Muscle of arm (tissue), 12 donors: ENCODE results near the gene ADORA3. TPM values are rescaled to one million over a fixed set of nuclear protein-coding genes. Genes with fewer than 3 reads are reported as not detected.

Experiments used
- DNase-seq: peaks from one replicate; pipeline ENCODE4 v3.0.0-alpha.2; 2013
- polyA plus RNA-seq, 12 donors: library from polyadenylated mRNA; unstranded; fragments of 120-200 nt; gene quantifications; one replicate each; pipeline ENCODE4 v1.2.1, GENCODE V29; 2013; ENCODE audit not compliant: insufficient read length in 12 of 12

ADORA3 gene
- polyA plus RNA-seq, 12 donors: 0.26 to 0.81 (median 0.44) TPM; not detected in 2

DNA sequence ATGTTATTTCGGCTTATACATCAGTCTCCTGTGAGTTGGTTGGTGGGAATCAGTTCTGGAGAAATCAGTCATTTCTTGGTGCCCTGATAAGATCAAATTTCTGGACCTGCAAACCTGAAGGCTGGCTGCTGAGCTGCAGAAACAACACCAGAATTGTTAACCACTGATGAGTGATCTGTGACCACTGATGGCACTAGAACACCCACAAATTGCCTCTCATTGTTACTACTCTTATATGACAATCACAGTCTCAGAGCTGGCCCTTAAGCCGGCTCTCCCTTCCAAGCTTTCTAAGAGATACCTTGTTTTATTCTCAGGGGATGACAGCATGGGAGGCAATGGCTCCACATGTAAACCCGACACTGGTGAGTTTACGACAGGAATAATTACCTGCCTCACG lies 27.7 kb downstream of the ADORA3 start:
- no peak for DNase-seq

DNA sequence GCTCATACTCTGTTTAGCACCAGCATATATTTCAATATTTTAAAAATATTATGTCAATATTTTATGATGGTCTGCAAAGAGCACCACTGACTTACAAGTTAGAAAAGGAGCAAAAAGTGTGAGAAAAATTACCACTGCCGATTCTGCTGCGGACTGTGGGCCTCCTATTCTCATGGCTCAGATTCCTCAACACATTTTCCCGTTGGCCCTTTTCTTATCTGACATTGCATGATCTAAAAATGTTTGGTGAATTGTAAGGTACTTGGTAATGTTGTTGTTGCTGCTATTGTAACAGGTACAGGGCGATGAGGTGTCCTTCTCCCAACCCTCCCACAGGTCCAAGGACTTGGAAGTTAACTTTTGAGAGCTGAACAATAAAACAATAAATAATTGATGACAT lies 28.9 kb downstream of the ADORA3 start:
- no peak for DNase-seq

DNA sequence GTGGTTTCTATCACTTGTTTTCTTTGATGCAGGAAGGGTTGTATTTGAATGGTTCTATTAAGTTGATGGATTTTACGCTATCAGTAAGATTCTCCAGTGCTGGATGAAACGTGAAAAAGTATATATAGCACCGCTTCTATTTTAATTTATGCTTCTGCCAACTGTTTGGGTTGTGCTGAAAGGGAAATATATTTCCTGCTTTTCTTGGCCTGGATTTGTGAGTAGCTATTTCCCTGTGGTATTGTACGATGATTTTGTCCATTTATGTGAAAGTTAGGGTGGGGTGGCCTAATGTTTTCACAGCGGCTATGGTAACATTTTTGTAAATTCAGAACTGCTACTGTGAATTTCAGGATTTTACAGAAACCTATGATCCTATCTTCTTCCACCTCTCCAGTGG lies 29.3 kb downstream of the ADORA3 start:
- DNase-seq: peak; percentile 16

DNA sequence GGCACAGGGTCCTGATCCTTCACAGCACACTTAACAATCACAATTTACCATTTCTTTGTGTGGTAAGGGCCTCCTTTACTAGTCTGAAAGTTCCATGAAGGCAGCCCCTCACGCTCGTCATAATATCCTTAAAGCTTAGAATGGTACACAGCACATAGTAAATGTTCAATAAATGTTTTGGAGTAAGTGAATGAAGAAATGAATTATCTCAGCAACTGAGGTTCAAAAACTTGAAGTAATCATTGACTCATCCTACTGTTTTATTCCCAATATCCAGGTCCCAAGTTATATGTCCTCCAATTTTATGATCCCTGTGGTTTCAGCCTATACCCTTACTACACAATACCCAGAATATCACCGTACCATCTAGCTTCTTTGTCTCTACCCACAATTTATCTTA lies 31.9 kb downstream of the ADORA3 start:
- DNase-seq: no peak

DNA sequence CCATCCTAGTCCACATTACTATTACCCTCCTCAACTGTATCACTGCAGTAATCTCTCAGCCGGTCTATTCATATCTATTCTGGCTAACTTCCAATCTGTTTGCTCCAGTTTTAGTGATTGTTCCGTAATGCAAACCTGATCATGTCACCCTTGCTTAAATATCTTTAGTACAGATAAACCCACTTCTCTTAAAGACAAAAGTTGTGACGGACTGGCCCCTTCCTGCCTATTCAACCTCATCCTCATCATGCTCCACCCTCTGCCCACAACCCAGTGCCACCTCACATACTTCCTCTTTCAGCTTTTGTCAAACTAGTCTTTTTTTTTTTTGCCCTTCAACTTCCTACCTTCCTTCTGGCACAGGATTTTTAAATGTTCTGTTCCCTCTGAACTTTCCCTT lies 32.4 kb downstream of the ADORA3 start:
- DNase-seq: no peak

DNA sequence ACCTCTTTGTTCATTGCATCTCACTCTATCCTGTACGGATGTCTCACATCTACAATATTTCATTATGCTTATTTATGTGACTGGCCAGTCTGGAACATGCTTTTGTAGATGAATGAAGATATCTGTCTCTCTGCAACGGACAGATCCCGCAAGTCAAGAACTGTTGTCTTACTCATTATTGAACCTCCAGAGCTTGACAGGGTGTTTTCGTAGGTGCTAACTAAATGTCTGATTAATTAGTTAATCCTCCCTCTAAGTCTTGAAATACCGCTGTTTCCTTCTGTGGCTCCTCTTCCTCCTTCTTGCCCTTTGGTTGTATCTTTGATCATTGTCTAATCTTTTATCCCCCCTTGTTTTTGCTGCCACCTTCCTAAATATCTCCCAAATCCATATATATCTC lies 32.8 kb downstream of the ADORA3 start:
- no peak for DNase-seq

DNA sequence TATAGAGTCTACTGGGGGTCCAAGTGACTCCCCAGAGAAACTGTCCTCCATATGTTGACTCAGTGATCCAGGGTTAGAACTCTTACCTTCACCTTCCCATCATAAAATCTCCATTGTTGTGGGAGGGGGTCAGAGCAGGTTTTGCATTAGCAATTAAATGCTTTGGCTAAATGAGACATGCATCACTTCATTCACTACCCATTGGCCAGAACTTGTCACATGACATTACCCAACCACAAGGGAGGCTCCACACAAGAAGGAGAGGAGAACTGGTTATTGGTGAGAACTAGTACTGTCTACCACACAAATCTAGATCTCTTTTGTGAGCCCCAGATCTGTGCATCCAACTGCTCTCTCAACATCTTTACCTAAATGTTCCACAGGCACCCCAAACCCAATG lies 33.9 kb downstream of the ADORA3 start:
- no peak for DNase-seq

DNA sequence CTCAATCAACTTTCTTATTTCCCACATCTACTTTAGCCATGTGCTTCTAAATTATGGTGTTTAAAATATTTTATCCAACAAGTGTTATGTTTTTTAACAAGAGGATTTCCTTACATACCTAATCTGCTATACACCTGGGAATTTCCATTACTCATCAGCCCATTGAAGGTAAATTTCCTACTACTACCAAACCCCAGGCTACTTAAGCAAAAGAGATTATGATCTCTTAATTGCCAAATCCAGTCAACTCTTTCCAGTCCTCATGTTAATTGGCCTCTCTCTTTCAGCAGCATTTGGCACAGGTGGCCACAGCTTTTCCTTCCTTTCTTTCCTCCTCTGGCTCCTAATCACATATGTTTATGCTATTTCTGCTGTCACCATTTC lies 34.7 kb downstream of the ADORA3 start:
- DNase-seq: no peak

DNA sequence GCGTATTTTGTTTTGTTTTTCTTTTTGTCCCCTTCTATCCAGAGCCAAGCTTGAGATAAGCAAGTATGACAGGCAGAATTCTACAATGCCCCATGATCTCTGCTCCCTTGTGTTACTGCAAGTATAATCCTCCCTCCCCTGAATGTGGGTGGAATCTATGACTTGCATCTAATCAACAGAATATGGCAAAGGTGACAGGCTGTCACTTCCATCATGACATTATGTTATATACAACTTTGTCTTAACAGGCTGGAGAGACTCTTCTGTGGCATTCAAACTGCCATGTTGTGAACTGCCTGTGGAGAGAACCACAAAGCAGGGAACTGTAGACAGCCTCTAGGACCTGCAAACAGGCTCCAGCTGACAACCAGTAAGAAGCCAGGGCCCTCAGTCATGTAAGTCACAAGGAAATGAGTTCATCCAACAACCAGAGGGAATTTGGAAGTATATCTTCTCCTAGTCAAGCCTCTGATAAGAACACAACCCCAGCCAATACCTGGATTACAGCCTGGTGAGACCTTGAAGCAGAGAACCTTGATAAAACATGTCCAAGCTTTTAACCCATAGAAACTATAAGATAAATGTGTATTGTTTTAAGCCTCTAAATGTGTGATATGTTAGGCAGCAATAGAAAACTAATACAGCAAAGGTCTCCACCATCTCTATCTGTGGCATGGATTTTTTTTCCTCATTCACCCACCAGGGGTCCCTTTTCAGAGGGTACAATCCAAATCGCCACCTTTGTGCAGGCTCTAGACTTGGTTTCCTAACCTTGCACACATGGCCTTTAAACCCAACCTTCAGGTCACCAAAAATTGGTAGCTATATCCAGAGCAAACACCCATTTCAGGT lies 35.3 kb downstream of the ADORA3 start:
- no peak for DNase-seq

DNA sequence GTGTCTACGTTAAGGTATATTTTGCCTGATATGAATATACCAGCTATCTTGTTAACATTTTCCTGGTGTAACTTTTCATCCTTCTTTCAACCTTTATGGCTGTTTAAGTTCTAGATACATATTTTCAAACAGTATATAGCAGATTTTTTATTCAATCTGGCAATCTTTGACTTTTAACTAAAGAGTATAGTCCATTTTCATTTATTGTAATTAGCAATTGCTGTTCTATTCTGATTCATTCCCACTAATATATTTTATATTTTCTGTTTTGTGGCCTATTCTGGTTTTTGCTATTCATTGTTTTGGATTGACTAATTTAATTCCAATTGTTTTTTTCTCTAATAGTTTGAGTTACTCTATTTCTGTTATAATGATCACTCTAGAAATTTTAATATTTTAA lies 37.0 kb downstream of the ADORA3 start:
- no peak for DNase-seq

DNA sequence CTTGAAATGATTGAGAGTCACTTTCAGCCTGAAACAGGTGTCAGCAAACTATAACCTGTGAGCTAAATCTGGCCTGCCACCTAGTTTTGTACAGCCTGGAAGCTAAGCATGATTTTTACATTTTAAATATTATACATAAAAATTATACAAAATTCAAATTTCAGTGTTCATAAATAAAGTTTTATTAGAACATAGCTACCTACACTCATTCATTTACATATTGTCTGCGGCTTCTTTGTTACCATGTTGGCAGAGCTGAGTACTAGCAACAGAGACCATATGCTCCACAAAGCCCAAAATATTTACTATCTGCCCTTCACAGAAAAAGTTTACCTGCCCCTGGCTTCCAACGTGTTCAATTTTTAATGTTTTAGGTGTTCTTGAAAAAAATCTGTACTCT lies 37.7 kb downstream of the ADORA3 start:
- no peak for DNase-seq

DNA sequence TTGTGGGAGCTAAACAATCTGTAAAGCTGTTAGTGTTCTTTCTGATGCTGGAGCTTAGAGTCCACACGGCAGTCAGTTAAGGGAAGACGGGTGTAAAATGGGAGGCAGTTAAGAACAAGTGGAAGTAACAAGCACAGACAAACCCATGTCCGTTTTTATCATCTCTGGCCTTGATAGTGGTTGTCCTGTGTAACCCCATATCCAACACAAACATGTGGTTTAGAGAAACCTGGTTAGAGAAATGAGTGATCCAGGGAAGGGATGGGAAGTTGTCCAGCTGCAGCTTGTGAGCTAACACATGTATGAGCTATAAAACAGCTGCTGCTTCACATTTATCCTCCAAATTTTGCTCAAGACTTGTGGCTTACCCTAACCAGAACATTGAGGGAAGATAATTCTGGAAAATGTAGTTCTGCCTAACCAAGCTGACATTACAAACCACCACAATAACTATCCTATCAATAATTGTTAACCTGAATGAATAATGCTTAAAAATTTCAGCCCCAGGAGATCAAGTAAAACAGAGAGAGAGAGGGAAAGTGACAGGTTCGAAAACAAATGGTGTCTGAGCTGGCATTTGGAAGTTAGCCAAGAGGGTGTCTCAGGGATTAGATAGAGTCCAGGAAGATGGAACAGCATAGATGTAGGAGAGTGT lies 40.3 kb downstream of the ADORA3 start:
- no peak for DNase-seq

DNA sequence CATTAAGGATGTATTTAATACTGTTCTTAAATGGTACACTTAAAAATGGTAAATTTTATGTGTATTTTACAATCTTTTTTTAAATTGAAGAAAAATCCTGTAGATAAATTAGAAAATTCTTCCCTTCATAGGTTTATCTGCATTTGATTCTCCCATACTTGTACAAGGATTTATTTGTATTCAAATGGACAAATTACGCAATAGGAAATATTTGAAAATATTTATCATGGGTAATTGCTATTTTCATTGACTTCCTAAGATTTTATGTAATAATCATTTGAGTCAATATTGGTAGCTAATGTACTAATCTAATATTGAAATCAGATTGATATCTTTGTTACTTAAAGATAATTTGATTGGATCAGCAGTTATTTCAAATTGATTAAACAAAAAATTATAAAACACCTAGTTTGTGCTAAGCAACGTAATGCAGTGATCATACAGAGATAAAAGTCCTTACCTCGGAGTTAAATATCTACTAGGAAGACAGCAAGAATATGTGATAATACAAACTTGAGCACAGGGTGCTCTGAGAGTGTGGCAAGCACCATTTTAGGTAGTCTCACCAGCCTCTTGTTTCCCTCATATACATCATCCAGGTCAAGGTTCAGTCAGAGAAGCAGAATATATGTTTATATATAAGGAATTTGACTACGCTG lies 40.9 kb downstream of the ADORA3 start:
- DNase-seq: no peak

DNA sequence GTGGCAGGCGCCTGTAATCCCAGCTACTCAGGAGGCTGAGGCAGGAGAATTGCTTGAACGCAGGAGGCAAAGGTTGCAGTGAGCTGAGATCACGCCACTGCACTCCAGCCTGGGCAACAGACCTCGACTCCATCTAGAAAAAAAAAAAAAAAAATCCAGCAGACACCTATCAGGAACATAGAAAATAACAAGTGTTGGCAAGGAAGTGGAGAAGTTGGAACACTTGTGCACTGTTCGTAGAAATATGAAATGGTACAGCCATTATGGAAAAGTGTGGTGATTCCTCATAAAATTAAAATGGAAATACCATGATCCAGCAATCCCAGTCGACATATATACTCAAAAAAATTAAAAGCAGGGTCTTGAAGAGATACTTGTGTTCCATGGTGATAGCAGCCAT lies 41.7 kb downstream of the ADORA3 start:
- DNase-seq: no peak

DNA sequence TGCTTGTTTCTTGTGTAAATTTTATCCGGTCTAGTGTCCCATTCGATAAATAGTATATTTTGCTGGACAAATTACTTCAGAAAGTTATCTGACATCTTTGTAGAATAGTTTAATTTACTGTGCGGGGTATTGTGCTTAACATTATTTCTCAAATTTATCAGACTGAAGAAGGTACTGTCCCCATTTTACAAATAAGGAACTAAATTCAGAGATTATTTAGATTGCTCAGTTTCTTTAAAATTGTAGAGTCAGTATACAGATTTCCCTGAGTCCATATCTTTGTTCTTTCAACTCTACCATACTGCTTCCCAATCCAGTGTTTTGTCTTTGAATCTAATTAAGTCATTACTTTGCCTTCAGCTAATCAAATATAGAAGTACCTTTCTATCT lies 47.8 kb downstream of the ADORA3 start:
- no peak for DNase-seq

DNA sequence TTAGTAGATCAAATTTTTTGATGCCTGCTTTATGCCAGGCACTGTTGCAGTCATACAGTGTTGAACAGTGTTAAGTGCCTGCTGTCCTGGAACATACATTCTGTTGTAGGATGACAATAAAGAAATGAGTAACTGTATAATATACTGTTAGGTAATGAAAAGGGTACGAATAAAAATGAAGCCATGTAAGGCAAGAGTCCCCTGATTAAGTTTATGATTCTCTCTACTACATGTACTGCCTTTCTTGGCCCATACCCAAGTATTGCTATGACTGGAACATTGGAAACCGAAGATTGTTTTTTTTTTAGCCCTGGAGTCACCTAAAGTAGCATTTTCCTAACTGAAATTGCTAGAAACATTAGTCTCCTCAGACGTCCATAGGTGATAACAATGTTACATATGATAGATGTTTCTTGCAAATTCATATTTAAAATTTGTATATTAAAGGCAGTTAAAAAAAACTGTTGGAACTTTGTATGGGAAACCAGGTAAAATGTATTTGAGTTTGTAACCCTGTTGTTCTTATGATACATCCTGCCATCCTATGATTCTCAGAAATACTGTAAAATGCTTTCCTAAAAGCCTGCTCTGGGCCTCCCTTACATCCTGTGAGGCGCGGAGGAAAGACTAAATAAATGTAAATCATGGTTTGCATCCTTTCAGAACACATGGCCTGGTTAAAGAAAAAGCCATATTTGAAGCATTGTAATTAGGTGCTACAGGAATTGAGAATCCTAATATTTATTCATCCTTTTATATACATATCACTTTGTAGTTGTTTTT lies 48.4 kb downstream of the ADORA3 start:
- DNase-seq: no peak

DNA sequence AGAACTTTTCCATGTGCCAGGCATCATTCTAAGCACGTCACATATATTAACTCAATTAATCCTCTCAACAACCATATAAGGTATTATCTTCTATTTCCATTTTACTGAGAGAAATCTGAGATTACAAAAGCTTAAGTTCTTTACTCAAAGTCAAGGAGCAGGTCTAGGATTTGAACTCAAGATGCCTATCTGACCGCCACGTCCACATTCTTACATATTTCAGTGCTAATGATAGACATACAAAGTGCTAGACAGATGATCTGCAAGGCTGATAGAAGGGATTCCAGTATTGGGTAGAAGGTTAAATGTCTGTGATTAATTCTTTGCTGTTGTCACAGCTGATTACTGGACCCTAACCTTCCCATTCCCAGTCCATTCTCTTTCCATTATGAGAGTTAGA lies 49.7 kb downstream of the ADORA3 start:
- DNase-seq: no peak

DNA sequence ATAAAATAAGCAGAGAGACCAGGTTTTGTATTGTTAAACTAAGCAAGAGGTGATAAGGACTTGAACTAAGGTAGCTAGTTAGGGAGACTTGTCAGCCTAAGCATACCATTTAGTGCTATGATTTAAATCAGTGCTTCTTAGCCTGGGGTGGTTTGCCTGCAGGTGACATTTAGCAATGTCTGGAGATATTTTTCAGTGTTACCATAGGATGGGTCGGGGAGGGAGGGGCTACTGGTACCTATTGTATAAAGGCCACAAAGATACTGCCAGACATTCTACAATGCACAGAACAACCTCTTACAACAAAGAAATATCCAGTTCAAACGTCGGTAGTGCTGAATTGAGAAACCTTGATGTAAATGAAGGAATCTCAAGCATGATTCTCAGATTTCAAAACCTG lies 50.9 kb downstream of the ADORA3 start:
- DNase-seq: no peak

DNA sequence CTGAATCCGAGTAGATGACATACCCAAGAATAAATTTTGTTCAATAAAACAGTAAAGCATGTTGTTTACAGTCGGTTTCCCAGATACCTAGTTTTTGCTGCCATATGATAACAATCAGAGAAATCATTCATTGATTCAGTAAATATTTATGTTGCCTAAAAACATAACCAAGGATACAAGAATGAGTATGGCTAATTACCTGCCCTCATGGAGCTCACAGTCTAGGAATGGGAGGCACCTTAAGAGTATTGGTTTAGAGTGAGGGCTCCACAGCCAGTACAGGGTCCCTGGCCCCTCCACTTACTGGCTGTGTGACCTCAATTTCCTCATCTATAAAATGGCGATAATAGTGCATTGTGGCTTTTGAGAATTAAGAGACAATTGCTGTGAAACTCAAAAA lies 53.2 kb downstream of the ADORA3 start:
- no peak for DNase-seq

DNA sequence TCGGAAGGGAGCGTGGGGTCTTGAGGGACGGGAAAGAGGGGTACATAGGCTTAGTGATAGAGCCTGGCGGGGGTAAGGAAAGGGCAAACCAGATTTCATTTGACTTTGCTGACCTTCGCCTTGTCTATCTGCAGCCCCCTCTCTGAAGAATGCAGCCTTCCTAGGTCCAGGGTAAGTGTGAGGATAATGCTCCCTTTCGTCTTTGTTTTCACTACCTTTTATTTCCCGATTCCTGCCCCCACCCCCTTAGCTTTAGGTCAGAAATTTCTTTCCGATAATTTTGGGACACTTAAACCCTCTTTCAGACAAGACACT lies 53.8 kb downstream of the ADORA3 start:
- no peak for DNase-seq
